IPS-20b (cell line): Measurements from ENCODE around the gene SERTAD2.

Source experiments
- H3K27ac ChIP-seq: one replicate; pipeline ENCODE4 v1.5.1; 2013; ENCODE audit warnings: low read length
- H3K27me3 ChIP-seq: 2 replicates; pipeline ENCODE4 v1.6.1; 2013; ENCODE audit warnings: mild to moderate bottlenecking, low read length, inconsistent platforms; ENCODE audit not compliant: insufficient read depth
- H3K36me3 ChIP-seq: 2 replicates; pipeline ENCODE4 v1.6.1; 2013; ENCODE audit warnings: low read depth, mild to moderate bottlenecking, inconsistent platforms, low read length, moderate library complexity; ENCODE audit not compliant: insufficient read depth
- H3K4me1 ChIP-seq: 2 replicates; pipeline ENCODE4 v1.6.1; 2013; ENCODE audit warnings: mild to moderate bottlenecking, control low read depth, inconsistent platforms, low read length, moderate library complexity; ENCODE audit not compliant: insufficient read depth
- H3K4me3 ChIP-seq: 2 replicates; pipeline ENCODE4 v1.5.1; 2013; ENCODE audit warnings: mild to moderate bottlenecking, low read length, inconsistent platforms
- H3K9ac ChIP-seq: 2 replicates; pipeline ENCODE4 v1.6.1; 2013; ENCODE audit warnings: low read depth, mild to moderate bottlenecking, inconsistent platforms, low read length, moderate library complexity
- H3K9me3 ChIP-seq: 2 replicates; pipeline ENCODE4 v1.6.1; 2013; ENCODE audit warnings: mild to moderate bottlenecking, low read depth, low read length, inconsistent platforms; ENCODE audit not compliant: insufficient read depth

SERTAD2 gene

DNA sequence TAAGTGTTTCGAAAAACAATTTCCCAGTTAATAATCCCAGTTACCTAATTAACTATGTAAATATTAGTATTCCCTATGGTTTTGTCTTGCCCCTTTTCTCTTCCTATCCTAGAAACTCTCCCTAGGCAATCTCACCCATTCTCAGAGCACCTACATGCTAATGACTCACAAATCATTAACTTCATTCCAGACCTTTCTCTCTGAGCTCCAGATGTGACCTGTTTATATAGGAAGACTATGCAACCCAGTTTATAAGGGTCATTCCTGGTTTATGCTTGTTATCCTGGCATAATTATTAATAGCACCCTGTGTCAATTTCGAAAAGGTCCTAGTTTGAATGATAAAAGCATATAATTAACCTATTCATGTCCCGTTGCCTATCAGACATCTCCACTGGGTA is 14.8 kb upstream of the SERTAD2 start:
- Histone ChIP-seq H3K27ac (no peak overlapping the region), H3K4me1 (peaks cover 11% of the 10 kb centered on the region; the same call in 1 of the 2 replicates)

DNA sequence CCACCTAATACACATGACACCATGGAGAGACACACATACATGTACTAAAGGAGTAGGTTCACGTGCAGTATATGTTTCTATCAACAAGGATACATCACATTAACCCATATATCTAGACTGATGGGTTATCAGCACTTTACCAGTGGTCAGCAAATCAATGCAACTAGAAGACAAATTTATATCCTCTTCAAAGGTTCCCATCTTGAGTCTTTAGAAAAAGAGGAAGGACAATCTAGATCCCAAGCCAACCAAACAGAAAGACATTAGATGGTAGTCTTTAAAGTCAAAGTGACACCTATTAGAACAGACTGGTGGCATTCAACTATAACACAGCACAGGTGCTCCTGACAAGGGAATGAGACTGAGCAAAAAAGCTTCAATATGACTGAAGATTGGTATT is 13.8 kb upstream of the SERTAD2 start:
- Histone ChIP-seq H3K27me3 (peaks cover 17% of the 10 kb centered on the region), H3K4me1 (peaks cover 11% of the 10 kb centered on the region; the same call in 1 of the 2 replicates), H3K36me3 (no peaks in the 10 kb centered on the region), H3K27ac (no peak overlapping the region), H3K4me3 (no peak overlapping the region), H3K9me3 (no peaks in the 10 kb centered on the region), H3K9ac (no peak overlapping the region)

More for the DNA sequence above, 14.8 kb upstream of the SERTAD2 start:
- Histone ChIP-seq H3K9ac (no peak overlapping the region), H3K36me3 (no peaks in the 10 kb centered on the region), H3K27me3 (peaks cover 17% of the 10 kb centered on the region), H3K4me3 (no peak overlapping the region), H3K9me3 (no peaks in the 10 kb centered on the region)

DNA sequence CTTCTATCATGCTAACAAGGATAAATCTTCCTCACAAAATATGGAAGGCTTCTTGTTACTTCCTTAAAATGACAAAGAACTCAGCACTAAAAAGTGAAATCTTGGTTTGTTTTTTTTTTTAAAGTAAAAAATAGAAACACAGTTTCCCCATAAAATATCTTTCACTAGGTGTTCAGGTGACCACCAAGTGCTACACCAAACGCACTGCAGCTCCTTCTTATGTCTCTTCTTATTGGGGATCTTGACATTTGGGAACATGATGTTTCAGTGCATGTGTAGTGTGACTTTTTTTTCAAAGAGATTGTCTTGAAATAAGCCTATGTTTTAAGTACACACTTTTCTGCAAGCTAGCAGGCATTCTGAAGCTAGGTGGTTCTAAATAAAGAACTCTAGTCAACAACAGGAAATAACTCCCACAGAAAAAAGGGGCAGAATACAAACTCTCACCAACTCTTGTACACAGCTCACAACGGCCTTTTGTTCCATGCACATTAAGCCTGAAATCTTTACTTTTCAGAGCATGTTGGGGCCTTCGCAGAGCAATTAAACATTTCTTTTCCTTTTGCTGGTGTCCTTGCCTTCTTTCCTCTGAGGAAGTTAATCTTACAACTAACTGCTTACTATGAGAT is 13.2 kb upstream of the SERTAD2 start:
- Histone ChIP-seq H3K27ac (no peak overlapping the region), H3K27me3 (peaks cover 17% of the 10 kb centered on the region), H3K4me1 (peaks cover 11% of the 10 kb centered on the region; the same call in 1 of the 2 replicates), H3K36me3 (no peaks in the 10 kb centered on the region), H3K9me3 (no peaks in the 10 kb centered on the region), H3K9ac (no peak overlapping the region), H3K4me3 (no peak overlapping the region)

DNA sequence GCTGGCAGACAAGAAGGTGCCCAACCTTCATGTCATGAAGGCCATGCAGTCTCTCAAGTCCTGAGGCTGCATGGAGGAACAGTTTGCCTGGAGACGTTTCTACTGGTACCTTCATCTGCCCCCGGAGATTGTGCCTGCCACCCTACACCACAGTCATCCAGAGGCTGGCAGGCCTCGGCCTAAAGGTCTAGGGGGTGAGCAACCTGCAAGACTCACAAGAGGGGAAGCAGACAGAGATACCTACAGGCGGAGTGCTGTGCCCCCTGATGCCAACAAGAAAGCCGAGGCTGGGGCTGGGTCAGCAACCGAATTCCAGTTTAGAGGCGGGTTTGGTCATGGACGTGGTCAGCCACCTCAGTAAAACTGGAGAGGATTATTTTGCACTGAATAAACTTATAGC is 12.0 kb upstream of the SERTAD2 start:
- no peak overlapping the region for H3K4me3 ChIP-seq
- H3K4me1 ChIP-seq: peaks cover 11% of the 10 kb centered on the region; the same call in 1 of the 2 replicates
- H3K9me3 ChIP-seq: no peaks in the 10 kb centered on the region
- H3K36me3 ChIP-seq: no peaks in the 10 kb centered on the region
- peaks cover 17% of the 10 kb centered on the region for H3K27me3 ChIP-seq
- H3K9ac ChIP-seq: no peak overlapping the region
- no peak overlapping the region for H3K27ac ChIP-seq

DNA sequence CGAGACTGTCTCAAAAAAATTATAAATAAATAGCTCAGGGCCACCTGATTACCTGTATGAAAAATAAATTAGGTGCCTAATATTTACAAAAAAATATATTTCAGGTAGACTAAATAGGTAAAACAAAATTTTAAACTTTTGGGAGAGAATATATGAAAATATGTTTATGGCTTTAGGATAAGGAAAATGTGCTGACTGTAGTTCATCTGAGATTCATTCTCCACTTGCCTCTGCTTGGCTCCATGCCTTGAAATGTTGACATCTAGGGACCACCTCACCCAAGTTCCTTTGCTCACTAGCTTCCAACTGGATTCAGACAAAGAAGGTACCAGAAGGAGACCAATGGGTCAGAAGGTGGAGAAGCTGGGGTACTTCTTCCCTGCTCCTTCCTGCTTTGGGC is 9.7 kb upstream of the SERTAD2 start:
- no peaks in the 10 kb centered on the region for H3K36me3 ChIP-seq

DNA sequence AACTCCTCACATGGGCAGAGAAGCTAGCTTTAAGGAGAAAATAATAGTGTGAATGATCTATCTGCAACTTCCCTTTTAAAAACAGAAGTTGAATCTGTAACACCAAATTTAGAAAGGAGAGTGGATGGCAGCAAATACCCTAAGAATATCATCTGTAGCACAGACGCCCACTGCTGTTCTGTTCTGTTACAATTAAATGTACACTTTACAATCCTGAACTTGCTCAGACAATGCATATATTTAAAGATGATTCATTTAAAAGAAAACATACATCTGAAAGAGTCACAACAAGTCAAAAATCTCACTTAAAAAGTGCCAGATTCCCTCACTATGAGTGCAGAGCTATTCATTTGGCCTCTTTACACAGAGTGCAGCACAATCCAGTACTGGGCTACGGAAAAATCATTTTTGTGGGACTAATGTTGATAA is 8.0 kb upstream of the SERTAD2 start:
- H3K9ac ChIP-seq: no peak overlapping the region
- no peaks in the 10 kb centered on the region for H3K36me3 ChIP-seq
- peaks cover 8% of the 10 kb centered on the region; the same call in 1 of the 2 replicates for H3K27me3 ChIP-seq
- H3K4me1 ChIP-seq: peaks cover 5% of the 10 kb centered on the region; the same call in 1 of the 2 replicates
- no peak overlapping the region for H3K4me3 ChIP-seq
- H3K27ac ChIP-seq: no peak overlapping the region
- no peaks in the 10 kb centered on the region for H3K9me3 ChIP-seq

More for the DNA sequence above, 9.7 kb upstream of the SERTAD2 start:
- Histone ChIP-seq H3K4me3 (no peak overlapping the region), H3K27me3 (peaks cover 17% of the 10 kb centered on the region), H3K4me1 (peaks cover 11% of the 10 kb centered on the region; the same call in 1 of the 2 replicates), H3K9me3 (no peaks in the 10 kb centered on the region), H3K9ac (no peak overlapping the region), H3K27ac (no peak overlapping the region)

DNA sequence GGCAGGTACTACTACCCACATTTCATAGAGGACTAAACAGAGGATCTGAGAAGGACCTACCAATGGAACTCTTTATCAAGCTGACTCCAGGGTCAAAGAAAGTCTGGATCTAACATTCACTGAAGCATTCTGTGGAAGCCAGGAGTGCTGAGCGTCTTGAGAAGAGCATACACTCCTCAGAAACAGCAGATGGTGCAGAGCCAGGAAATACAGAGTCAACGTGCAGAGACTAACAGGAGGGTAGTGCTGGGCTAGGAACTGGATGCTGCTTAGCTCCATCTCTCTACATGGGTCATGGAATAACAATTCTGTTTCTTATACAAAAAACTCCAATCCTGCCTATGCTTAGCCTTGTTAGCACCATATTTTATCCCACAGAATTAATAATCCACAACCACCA is 5.5 kb upstream of the SERTAD2 start:
- Histone ChIP-seq H3K36me3 (no peaks in the 10 kb centered on the region), H3K4me1 (0 out of 2 replicates have a peak, but pooled peaks cover 2% of the 10 kb centered on the region), H3K4me3 (no peak overlapping the region), H3K9ac (no peak overlapping the region), H3K27me3 (peaks cover 18% of the 10 kb centered on the region), H3K9me3 (no peaks in the 10 kb centered on the region), H3K27ac (no peak overlapping the region)

DNA sequence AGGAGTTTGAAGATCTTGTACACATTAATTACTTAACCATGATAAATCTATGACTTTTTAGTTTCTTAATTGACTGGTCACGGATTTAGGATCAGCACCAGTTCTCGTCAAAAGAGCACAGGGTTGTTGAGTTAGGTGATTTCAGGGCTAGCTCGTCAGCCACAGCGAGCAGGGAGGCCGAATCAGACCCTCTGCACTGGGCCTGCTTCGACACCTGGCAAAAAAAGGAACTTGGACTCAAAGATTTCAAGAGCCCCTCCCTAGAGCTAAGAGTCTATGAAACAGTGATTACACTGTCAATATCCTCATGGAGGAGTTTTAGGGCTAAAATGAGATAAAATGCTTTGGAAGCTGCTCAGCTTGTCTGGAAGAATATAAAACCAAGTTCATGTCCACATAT is 4.6 kb upstream of the SERTAD2 start:
- peaks cover 18% of the 10 kb centered on the region for H3K27me3 ChIP-seq
- H3K27ac ChIP-seq: no peak overlapping the region
- no peak overlapping the region for H3K9ac ChIP-seq
- 0 out of 2 replicates have a peak, but pooled peaks cover 2% of the 10 kb centered on the region for H3K4me1 ChIP-seq
- H3K4me3 ChIP-seq: no peak overlapping the region
- H3K9me3 ChIP-seq: no peaks in the 10 kb centered on the region
- no peaks in the 10 kb centered on the region for H3K36me3 ChIP-seq

DNA sequence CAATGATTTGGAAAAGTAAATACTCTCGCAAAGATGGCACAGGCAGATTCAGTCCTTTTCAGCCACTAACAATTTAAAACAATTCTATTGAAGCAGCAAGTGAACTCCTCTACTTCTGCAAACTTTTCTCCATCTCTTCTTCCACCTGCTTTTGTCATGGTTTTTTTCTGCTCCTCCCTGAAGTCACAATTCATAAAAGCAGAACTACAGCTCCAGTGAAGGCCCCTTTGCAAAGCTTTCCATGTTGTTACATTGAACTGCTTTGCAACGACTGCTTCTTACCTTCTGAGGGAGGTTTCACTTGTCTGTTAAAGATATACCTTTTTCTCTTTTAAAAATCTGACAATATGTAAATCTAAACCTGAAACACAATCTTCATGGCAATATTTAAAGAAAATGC is 3.7 kb upstream of the SERTAD2 start:
- Histone ChIP-seq H3K9me3 (no peaks in the 10 kb centered on the region), H3K36me3 (no peaks in the 10 kb centered on the region), H3K27me3 (peaks cover 22% of the 10 kb centered on the region), H3K9ac (no peak overlapping the region), H3K4me1 (peaks cover 4% of the 10 kb centered on the region; the same call in 1 of the 2 replicates), H3K27ac (no peak overlapping the region), H3K4me3 (no peak overlapping the region)

DNA sequence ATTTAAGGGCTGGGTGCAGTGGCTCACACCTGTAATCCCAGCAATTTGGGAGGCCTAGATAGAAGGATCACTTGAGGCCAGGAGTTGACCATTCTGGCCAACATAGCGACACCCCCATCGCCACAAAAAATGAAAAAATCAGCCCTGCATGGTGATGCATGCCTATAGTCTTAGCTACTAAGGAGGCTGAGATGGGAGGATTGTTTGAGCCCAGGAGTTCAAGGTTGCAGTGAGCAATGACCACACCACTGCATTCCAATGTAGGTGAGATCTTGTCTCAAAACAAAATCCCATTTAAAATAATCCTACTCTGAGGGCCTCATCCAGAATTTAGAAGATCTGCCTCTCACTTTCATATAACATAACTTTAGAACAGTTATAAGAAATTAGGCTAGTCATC is 2.7 kb upstream of the SERTAD2 start:
- Histone ChIP-seq H3K27me3 (peaks cover 33% of the 10 kb centered on the region), H3K9ac (no peak overlapping the region), H3K9me3 (no peaks in the 10 kb centered on the region), H3K27ac (no peak overlapping the region), H3K36me3 (no peaks in the 10 kb centered on the region), H3K4me1 (peaks cover 15% of the 10 kb centered on the region), H3K4me3 (no peak overlapping the region)

DNA sequence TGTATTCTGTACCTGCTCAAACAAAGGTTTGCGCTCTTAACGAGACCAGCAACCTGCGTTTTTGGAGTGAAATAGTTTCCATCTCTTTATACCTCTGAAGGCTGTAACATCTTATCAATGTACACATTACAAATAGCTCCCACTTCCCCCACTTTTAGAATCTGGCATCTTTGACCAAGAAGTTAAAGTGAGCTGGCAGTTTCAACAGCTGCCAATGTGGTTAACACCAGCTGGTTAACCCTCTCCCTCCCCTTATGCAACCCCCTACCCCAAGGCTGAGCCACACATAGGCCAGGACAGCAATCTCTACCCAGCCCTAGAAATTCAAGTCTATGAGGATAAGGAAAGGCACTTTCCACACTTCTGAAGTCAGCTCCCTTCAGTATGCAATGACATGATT is 2.2 kb upstream of the SERTAD2 start:
- Histone ChIP-seq H3K27me3 (peaks cover 38% of the 10 kb centered on the region), H3K36me3 (no peaks in the 10 kb centered on the region), H3K9me3 (no peaks in the 10 kb centered on the region), H3K4me3 (no peak overlapping the region), H3K27ac (no peak overlapping the region), H3K4me1 (peaks cover 17% of the 10 kb centered on the region), H3K9ac (no peak overlapping the region)

DNA sequence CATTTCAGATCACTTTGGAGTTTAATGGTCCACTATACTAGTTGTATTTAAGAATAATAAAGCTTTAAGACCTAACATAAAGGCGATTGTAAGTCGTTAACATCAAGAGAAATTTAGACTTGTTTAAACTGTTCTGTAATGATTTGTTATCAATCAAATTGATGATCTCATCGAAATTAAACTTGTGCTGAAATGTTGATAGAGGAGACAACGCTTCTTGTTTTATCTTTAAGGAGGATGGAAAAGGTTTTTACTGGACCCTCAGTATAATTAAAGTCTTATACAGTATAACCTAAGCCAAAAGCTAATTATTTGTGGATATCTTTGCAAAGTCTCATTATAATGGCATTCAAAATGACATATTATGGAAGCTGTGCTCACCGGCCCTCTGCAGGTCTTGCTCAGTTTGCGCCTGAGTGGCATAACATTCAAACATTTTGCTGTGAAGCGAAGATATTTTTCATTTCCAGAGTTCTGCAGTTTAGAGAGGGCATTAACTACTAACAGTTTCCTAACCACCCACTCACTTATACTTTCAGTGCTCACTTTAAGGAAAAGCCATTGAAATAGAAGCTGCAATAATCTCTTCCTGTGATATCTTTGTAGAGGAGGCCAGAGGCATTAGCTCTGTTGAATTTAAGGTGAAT is 1.4 kb upstream of the SERTAD2 start:
- Histone ChIP-seq H3K36me3 (no peaks in the 10 kb centered on the region), H3K9ac (no peak overlapping the region), H3K4me1 (peaks cover 17% of the 10 kb centered on the region), H3K4me3 (peak overlapping the region; percentile 80), H3K27me3 (peaks cover 43% of the 10 kb centered on the region), H3K9me3 (no peaks in the 10 kb centered on the region), H3K27ac (no peak overlapping the region)
